WERI-Rb-1 (cell line): ENCODE measurements around the gene MRPL28.

ENCODE experiments used
- DNase-seq: peaks from one replicate; pipeline ENCODE4 v3.0.0-alpha.2; 2020
- H3K27ac ChIP-seq: fragments of 250-450 bp; sonication (Bioruptor Pico); 2 replicates; pipeline ENCODE4 v1.5.1; 2020; ENCODE audit warnings: mild to moderate bottlenecking, moderate library complexity
- H3K27me3 ChIP-seq: fragments of 250-450 bp; sonication (Bioruptor Pico); 2 replicates; pipeline ENCODE4 v1.5.1; 2021; ENCODE audit warnings: mild to moderate bottlenecking, low read depth, moderate library complexity; ENCODE audit not compliant: insufficient read depth, severe bottlenecking
- H3K36me3 ChIP-seq: fragments of 250-450 bp; sonication (Bioruptor Pico); 2 replicates; pipeline ENCODE4 v1.5.1; 2020; ENCODE audit warnings: mild to moderate bottlenecking, moderate library complexity
- H3K4me3 ChIP-seq: 2 replicates; pipeline ENCODE4 v1.5.1; 2011; ENCODE audit warnings: low read depth, mild to moderate bottlenecking, control low read depth, low read length
- H3K9me3 ChIP-seq: fragments of 250-450 bp; sonication (Bioruptor Pico); 2 replicates; pipeline ENCODE4 v1.5.1; 2021; ENCODE audit warnings: mild to moderate bottlenecking, moderate library complexity; ENCODE audit not compliant: severe bottlenecking
- CTCF ChIP-seq: IDR thresholded peaks from 2 replicates; pipeline ENCODE4 v1.5.1; 2011; ENCODE audit warnings: low read depth, mild to moderate bottlenecking, control low read depth, inconsistent platforms, low read length

MRPL28 gene

GRCh38 chr16:324201-324450 lies 46.2 kb downstream of the MRPL28 start:
- no peak overlapping the region for H3K4me3 ChIP-seq
- no peak for TF ChIP-seq CTCF

GRCh38 chr16:322476-323143 lies 47.7 kb downstream of the MRPL28 start:
- Histone ChIP-seq H3K27me3 (no peaks in the 10 kb centered on the region), H3K36me3 (peaks cover 10% of the 10 kb centered on the region), H3K4me3 (no peak overlapping the region), H3K27ac (no peak overlapping the region), H3K9me3 (no peaks in the 10 kb centered on the region)
- no peak for TF ChIP-seq CTCF
- DNase-seq, result no peak

More at GRCh38 chr16:324201-324450, 46.2 kb downstream of the MRPL28 start:
- DNase-seq, result no peak
- H3K27me3 ChIP-seq, result no peaks in the 10 kb centered on the region
- no peaks in the 10 kb centered on the region for H3K9me3 ChIP-seq
- H3K36me3 ChIP-seq, result peaks cover 2% of the 10 kb centered on the region; the same call in 1 of the 2 replicates
- no peak overlapping the region for H3K27ac ChIP-seq

GRCh38 chr16:321532-321931 lies 48.8 kb downstream of the MRPL28 start:
- no peak for TF ChIP-seq CTCF
- no peak for DNase-seq
- H3K27me3 ChIP-seq, result no peaks in the 10 kb centered on the region
- H3K9me3 ChIP-seq, result no peaks in the 10 kb centered on the region
- H3K36me3 ChIP-seq, result peaks cover 11% of the 10 kb centered on the region
- no peak overlapping the region for H3K4me3 ChIP-seq
- H3K27ac ChIP-seq, result no peak overlapping the region

GRCh38 chr16:320206-320605 lies 50.1 kb downstream of the MRPL28 start:
- peaks cover 11% of the 10 kb centered on the region for H3K36me3 ChIP-seq
- no peak for TF ChIP-seq CTCF
- no peak for DNase-seq

GRCh38 chr16:318628-319027 lies 51.7 kb downstream of the MRPL28 start:
- H3K27ac ChIP-seq, result no peak overlapping the region

More at GRCh38 chr16:320206-320605, 50.1 kb downstream of the MRPL28 start:
- no peak overlapping the region for H3K27ac ChIP-seq
- H3K4me3 ChIP-seq, result no peak overlapping the region
- H3K9me3 ChIP-seq, result no peaks in the 10 kb centered on the region
- H3K27me3 ChIP-seq, result no peaks in the 10 kb centered on the region

More at GRCh38 chr16:318628-319027, 51.7 kb downstream of the MRPL28 start:
- Histone ChIP-seq H3K4me3 (no peak overlapping the region), H3K27me3 (no peaks in the 10 kb centered on the region), H3K36me3 (peaks cover 21% of the 10 kb centered on the region), H3K9me3 (no peaks in the 10 kb centered on the region)
- peak; percentile 29 for DNase-seq
- TF ChIP-seq CTCF, result peak; percentile 52
